Measurements from ENCODE around the gene EPO.

DNA sequence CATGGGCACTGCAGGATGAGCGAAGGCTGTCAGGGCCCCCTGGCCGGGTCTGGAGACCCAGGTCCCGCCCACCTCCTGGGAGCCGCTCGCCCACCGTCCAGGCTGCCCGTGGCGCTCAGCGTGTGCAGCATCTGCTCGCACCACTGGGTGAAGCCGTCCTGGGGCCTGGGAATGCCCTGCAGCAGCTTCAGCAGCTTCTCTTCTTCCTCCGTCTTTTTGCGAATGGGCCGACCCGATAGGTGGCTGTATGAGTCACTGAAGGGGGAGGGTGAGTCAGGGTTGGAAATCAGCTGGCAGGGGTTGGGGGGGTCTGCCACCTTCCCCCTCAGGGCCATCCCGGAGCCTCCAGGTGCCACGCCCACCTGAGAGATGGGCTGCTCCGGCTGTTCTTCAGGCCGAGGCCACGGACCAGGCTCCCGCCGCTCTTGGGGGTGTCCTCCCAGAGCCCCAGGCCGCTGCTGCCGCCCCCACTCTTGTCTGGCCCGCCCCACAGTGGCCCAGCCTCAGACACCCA, 38.0 kb upstream of the EPO start:
- TF ChIP-seq, protein P1, sequence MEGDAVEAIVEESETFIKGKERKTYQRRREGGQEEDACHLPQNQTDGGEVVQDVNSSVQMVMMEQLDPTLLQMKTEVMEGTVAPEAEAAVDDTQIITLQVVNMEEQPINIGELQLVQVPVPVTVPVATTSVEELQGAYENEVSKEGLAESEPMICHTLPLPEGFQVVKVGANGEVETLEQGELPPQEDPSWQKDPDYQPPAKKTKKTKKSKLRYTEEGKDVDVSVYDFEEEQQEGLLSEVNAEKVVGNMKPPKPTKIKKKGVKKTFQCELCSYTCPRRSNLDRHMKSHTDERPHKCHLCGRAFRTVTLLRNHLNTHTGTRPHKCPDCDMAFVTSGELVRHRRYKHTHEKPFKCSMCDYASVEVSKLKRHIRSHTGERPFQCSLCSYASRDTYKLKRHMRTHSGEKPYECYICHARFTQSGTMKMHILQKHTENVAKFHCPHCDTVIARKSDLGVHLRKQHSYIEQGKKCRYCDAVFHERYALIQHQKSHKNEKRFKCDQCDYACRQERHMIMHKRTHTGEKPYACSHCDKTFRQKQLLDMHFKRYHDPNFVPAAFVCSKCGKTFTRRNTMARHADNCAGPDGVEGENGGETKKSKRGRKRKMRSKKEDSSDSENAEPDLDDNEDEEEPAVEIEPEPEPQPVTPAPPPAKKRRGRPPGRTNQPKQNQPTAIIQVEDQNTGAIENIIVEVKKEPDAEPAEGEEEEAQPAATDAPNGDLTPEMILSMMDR (IDR thresholded peaks at IDR 0.05) = no peak
- TF ChIP-seq REST (IDR thresholded peaks at IDR 0.05; ENCODE audit: insufficient read depth in 1 of 2, low read depth in 2 of 2, low read length in 1 of 2) (no peak), POLR2AphosphoS5 (IDR thresholded peaks at IDR 0.05; ENCODE audit: low read depth, low read length) (no peak), SIN3A (IDR thresholded peaks at IDR 0.05; ENCODE audit: borderline replicate concordance, insufficient read depth, low read depth, low read length) (no peak)

Data from Panc1 (cell line).